Neural cell (in vitro differentiated cells): Measurements from ENCODE around the gene ZNF385C. TPM values are rescaled to one million over a fixed set of nuclear protein-coding genes. Genes with fewer than 3 reads are reported as not detected.
A peak's percentile ranks its signal among the peaks of the same experiment; 100 is the strongest.

ENCODE experiments used
- H2AFZ ChIP-seq: fragments of 200-600, 300-800 bp; sonication (generic), shearing (Covaris generic); 2 replicates; pipeline ENCODE4 v1.6.0; 2014; ENCODE audit warnings: low read depth, mild to moderate bottlenecking, antibody characterized with exemption, low read length, moderate library complexity
- H3F3A ChIP-seq: fragments of 200-600 bp; shearing (Covaris generic); 2 replicates; pipeline ENCODE4 v1.6.1; 2016; ENCODE audit warnings: mild to moderate bottlenecking, moderate library complexity, mixed read lengths, antibody characterized with exemption, low read length; ENCODE audit not compliant: insufficient read depth, poor library complexity, severe bottlenecking
- H3K27ac ChIP-seq: fragments of 200-600, 300-800 bp; sonication (generic), shearing (Covaris generic); 2 replicates; pipeline ENCODE4 v1.5.1; 2014; ENCODE audit warnings: mild to moderate bottlenecking, low read length, moderate library complexity
- H3K27me3 ChIP-seq: fragments of 300-800, 200-600 bp; sonication (generic), shearing (Covaris generic); 2 replicates; pipeline ENCODE4 v1.6.0; 2014; ENCODE audit warnings: mild to moderate bottlenecking, low read depth, low read length, moderate library complexity; ENCODE audit not compliant: insufficient read depth
- H3K36me3 ChIP-seq: fragments of 300-800, 200-600 bp; sonication (generic), shearing (Covaris generic); 2 replicates; pipeline ENCODE4 v1.5.1; 2014; ENCODE audit warnings: mild to moderate bottlenecking, antibody characterized with exemption, low read length, moderate library complexity; ENCODE audit not compliant: insufficient read depth
- H3K4me2 ChIP-seq: fragments of 300-800, 200-600 bp; sonication (generic), shearing (Covaris generic); 2 replicates; pipeline ENCODE4 v1.6.0; 2014; ENCODE audit warnings: mild to moderate bottlenecking, low read length
- H3K4me3 ChIP-seq: fragments of 300-800, 200-600 bp; sonication (generic), shearing (Covaris generic); 2 replicates; pipeline ENCODE4 v1.5.1; 2014; ENCODE audit warnings: mild to moderate bottlenecking, low read length, moderate library complexity
- H3K79me2 ChIP-seq: fragments of 200-600 bp; shearing (Covaris generic); replicated peaks from 2 replicates; pipeline ENCODE4 v1.6.0; 2014; ENCODE audit warnings: mild to moderate bottlenecking, low read length, moderate library complexity; ENCODE audit not compliant: insufficient read depth
- H3K9ac ChIP-seq: fragments of 300-800, 200-600 bp; sonication (generic), shearing (Covaris generic); 2 replicates; pipeline ENCODE4 v1.6.1; 2016; ENCODE audit warnings: mild to moderate bottlenecking, low read length, mixed read lengths
- H3K9me2 ChIP-seq: fragments of 200-600 bp; shearing (Covaris generic); 2 replicates; pipeline ENCODE4 v1.6.1; 2016; ENCODE audit warnings: mild to moderate bottlenecking, low read length, mixed read lengths; ENCODE audit not compliant: insufficient read depth
- H3K9me3 ChIP-seq: fragments of 200-600, 300-800 bp; sonication (generic), shearing (Covaris generic); 2 replicates; pipeline ENCODE4 v1.6.1; 2016; ENCODE audit warnings: mild to moderate bottlenecking, mixed run types, low read length, moderate library complexity, mixed read lengths
- H4K20me1 ChIP-seq: fragments of 200-600 bp; shearing (Covaris generic); 2 replicates; pipeline ENCODE4 v1.6.1; 2016; ENCODE audit warnings: mild to moderate bottlenecking, mixed run types; ENCODE audit not compliant: insufficient read depth
- CTCF ChIP-seq: fragments of 450-650 bp; IDR thresholded peaks from 2 replicates; pipeline ENCODE4 v1.5.1; 2014; ENCODE audit warnings: antibody characterized with exemption, mild to moderate bottlenecking, moderate library complexity; ENCODE audit not compliant: poor library complexity, severe bottlenecking
- EP300 ChIP-seq: fragments of 450-650 bp; conservative IDR thresholded peaks from 2 replicates; pipeline ENCODE4 v1.6.1; 2014; ENCODE audit warnings: antibody characterized with exemption, mild to moderate bottlenecking, moderate library complexity; ENCODE audit not compliant: poor library complexity, severe bottlenecking
- EZH2 ChIP-seq: fragments of 200-600, 300-800 bp; shearing (Covaris generic), sonication (generic); IDR thresholded peaks from 2 replicates; pipeline ENCODE4 v1.6.1; 2014; ENCODE audit warnings: antibody characterized with exemption, low read length, borderline replicate concordance, mild to moderate bottlenecking; ENCODE audit not compliant: insufficient read depth, poor library complexity, severe bottlenecking
- MXI1 ChIP-seq: fragments of 450-650 bp; conservative IDR thresholded peaks from 2 replicates; pipeline ENCODE4 v1.6.1; 2014; ENCODE audit warnings: antibody characterized with exemption, mild to moderate bottlenecking; ENCODE audit not compliant: poor library complexity, severe bottlenecking
- POLR2AphosphoS5 ChIP-seq: IDR thresholded peaks from 2 replicates; pipeline ENCODE4 v1.6.1; 2012
- RAD21 ChIP-seq: fragments of 450-650 bp; conservative IDR thresholded peaks from 2 replicates; pipeline ENCODE4 v1.6.1; 2014; ENCODE audit warnings: antibody characterized with exemption, mild to moderate bottlenecking, moderate library complexity
- REST ChIP-seq: IDR thresholded peaks from 2 replicates; pipeline ENCODE4 v1.6.1; 2012; ENCODE audit warnings: borderline replicate concordance
- SMC3 ChIP-seq: fragments of 450-650 bp; conservative IDR thresholded peaks from 2 replicates; pipeline ENCODE4 v1.6.1; 2014; ENCODE audit warnings: antibody characterized with exemption, mild to moderate bottlenecking, moderate library complexity; ENCODE audit not compliant: poor library complexity
- TAF1 ChIP-seq: IDR thresholded peaks from 2 replicates; pipeline ENCODE4 v1.6.1; 2012; ENCODE audit warnings: low read depth
- polyA plus RNA-seq: library from polyadenylated mRNA; depleted of rRNA; stranded (reverse); fragments of >200 nt; gene quantifications from 2 replicates; pipeline ENCODE4 v1.2.3, GENCODE V29; 2014

Gene ZNF385C
- polyA plus RNA-seq, 1 donor from 2014 or later = 0.69 TPM

GRCh38 chr17:42118545-42118944 is 20.3 kb upstream of the ZNF385C start:
- no peaks in the 10 kb centered on the region for H3K9me3 ChIP-seq
- no peaks in the 10 kb centered on the region for H3K9me2 ChIP-seq
- no peaks in the 10 kb centered on the region for H3F3A ChIP-seq
- H3K4me3 ChIP-seq = no peak overlapping the region
- no peaks in the 10 kb centered on the region for H3K79me2 ChIP-seq
- no peaks in the 10 kb centered on the region for H4K20me1 ChIP-seq
- no peak overlapping the region for H3K9ac ChIP-seq
- TF ChIP-seq SMC3 (no peak), EZH2 (no peak), POLR2AphosphoS5 (no peak), CTCF (peak; percentile 31), REST (no peak)
- no peak overlapping the region for H3K27ac ChIP-seq
- H2AFZ ChIP-seq = no peak overlapping the region
- H3K4me2 ChIP-seq = no peak overlapping the region
- H3K27me3 ChIP-seq = no peaks in the 10 kb centered on the region
- H3K36me3 ChIP-seq = no peaks in the 10 kb centered on the region

GRCh38 chr17:42118126-42118510 is 19.8 kb upstream of the ZNF385C start:
- Histone ChIP-seq H3K36me3 (no peaks in the 10 kb centered on the region), H4K20me1 (no peaks in the 10 kb centered on the region), H3K4me2 (no peak overlapping the region), H3K4me3 (no peak overlapping the region), H3K27ac (no peak overlapping the region), H3F3A (no peaks in the 10 kb centered on the region), H2AFZ (no peak overlapping the region), H3K9ac (no peak overlapping the region), H3K9me2 (no peaks in the 10 kb centered on the region), H3K79me2 (no peaks in the 10 kb centered on the region), H3K27me3 (no peaks in the 10 kb centered on the region), H3K9me3 (no peaks in the 10 kb centered on the region)
- TF ChIP-seq MXI1 = no peak
- no peak for TF ChIP-seq POLR2AphosphoS5

- Histone ChIP-seq H3K27ac (no peak overlapping the region), H3K36me3 (no peaks in the 10 kb centered on the region), H3F3A (no peaks in the 10 kb centered on the region), H3K79me2 (no peaks in the 10 kb centered on the region), H2AFZ (no peak overlapping the region), H3K9ac (no peak overlapping the region), H3K9me2 (no peaks in the 10 kb centered on the region), H3K27me3 (no peaks in the 10 kb centered on the region), H3K9me3 (no peaks in the 10 kb centered on the region), H3K4me3 (no peak overlapping the region), H3K4me2 (no peak overlapping the region), H4K20me1 (no peaks in the 10 kb centered on the region)
- no peak for TF ChIP-seq REST
- no peak for TF ChIP-seq CTCF
- TF ChIP-seq RAD21 = no peak
- no peak for TF ChIP-seq TAF1
- no peak for TF ChIP-seq POLR2AphosphoS5
- no peak for TF ChIP-seq SMC3
- TF ChIP-seq MXI1 = no peak
- TF ChIP-seq EZH2 = no peak
- no peak for TF ChIP-seq EP300
Measured at GRCh38 chr17:42117397-42118125, 19.3 kb upstream of the ZNF385C start.
